T-helper 17 cell (primary cell): ENCODE measurements around the gene MEP1B. TPM values are rescaled to one million over a fixed set of nuclear protein-coding genes. Genes with fewer than 3 reads are reported as not detected.

Experiments used
- ATAC-seq: fragments of 150-1000 bp; cut with Tn5 transposase; 2 replicates; pipeline ENCODE4 v1.10.0; 2021; ENCODE audit warnings: mild to moderate bottlenecking, moderate library complexity
- DNase-seq, 3 donors: peaks; one replicate each; pipeline versions ENCODE4 v3.0.0 to v3.0.0-alpha.2; 2020 to 2021
- H3K9me3 ChIP-seq: one replicate; pipeline ENCODE4 v1.7.0; 2013; ENCODE audit warnings: low read length, mild to moderate bottlenecking; ENCODE audit not compliant: control insufficient read depth, poor library complexity, severe bottlenecking
- H3K27ac Mint-ChIP-seq: one replicate; pipeline ENCODE4 v1.8.0; 2022; ENCODE audit warnings: mild to moderate bottlenecking, moderate library complexity, mixed read lengths
- H3K27me3 Mint-ChIP-seq: one replicate; pipeline ENCODE4 v1.8.0; 2022; ENCODE audit warnings: mixed read lengths
- H3K36me3 Mint-ChIP-seq: one replicate; pipeline ENCODE4 v1.8.0; 2022; ENCODE audit warnings: low read depth, mixed read lengths
- H3K4me1 Mint-ChIP-seq: one replicate; pipeline ENCODE4 v1.8.0; 2022; ENCODE audit warnings: mild to moderate bottlenecking, mixed read lengths
- H3K4me3 Mint-ChIP-seq: one replicate; pipeline ENCODE4 v1.8.0; 2022; ENCODE audit warnings: mild to moderate bottlenecking, moderate library complexity, mixed read lengths
- total RNA-seq, 4 donors: library from RNA in 2 of 4; stranded (reverse) in 2 of 4; gene quantifications; one replicate each; pipeline ENCODE4 v1.2.3 and lab custom pipeline; 2022 to 2026

The MEP1B gene
- total RNA-seq, 2 donors from 2014 or later: 0.29 TPM; not detected in 1

DNA sequence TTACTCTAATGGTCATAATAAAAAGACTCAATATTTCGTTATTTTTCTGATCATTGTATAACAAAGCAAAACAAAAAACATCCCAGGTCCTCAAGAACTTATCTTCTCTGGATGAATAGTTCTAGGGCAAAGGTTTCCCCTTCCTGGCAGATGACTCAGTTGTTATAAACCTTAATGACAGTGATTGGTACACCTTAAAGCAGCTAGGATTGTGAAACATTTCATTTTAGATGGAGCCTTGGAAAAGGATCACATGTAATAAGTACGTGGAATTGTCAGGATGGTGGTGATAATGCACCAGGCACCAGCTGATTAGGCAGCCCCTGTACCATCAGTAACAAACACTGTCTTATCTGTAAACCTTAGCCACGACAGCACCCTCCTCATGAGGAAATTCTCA, 47.2 kb downstream of the MEP1B start:
- Mint-ChIP-seq H3K4me3 (no peak overlapping the region), H3K27ac (no peak overlapping the region), H3K27me3 (peaks cover 33% of the 10 kb centered on the region), H3K4me1 (no peaks in the 10 kb centered on the region), H3K36me3 (no peaks in the 10 kb centered on the region)
- DNase-seq (no peak), ATAC-seq (no peak)
- no peaks in the 10 kb centered on the region for H3K9me3 ChIP-seq

DNA sequence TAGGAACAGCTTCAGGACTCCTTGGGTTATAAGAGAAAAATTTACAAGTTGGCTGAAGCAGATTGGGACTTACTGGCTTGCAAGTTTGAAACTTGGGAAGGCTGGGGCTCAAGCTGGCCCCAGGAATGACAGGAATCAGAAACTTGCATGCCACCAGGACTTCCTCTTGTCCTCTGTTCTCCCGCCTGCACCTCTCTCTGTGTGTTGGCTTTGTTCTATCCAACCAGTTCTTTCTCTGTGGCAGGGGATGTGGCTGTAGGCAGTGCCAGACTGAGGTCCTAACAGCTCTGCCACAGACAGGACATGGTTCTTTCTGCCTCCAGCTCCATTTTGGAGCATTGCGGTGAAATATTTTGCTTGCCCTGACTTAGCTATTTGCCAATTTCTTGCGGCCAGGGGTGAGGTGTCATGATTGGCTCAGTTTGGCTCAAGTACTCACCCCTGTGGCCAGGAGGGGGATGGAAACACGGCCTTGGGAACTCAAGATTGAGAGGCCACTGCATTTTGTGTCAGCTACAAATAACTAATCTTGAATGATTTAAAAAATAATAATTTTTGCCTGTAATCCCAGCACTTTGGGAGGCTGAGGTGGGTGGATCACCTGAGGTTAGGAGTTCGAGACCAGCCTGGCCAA, 48.9 kb downstream of the MEP1B start:
- no peak for ATAC-seq
- Mint-ChIP-seq H3K27me3 (peaks cover 40% of the 10 kb centered on the region), H3K36me3 (no peaks in the 10 kb centered on the region), H3K4me1 (no peaks in the 10 kb centered on the region), H3K4me3 (no peak overlapping the region), H3K27ac (no peak overlapping the region)
- no peaks in the 10 kb centered on the region for H3K9me3 ChIP-seq
- no peak for DNase-seq

DNA sequence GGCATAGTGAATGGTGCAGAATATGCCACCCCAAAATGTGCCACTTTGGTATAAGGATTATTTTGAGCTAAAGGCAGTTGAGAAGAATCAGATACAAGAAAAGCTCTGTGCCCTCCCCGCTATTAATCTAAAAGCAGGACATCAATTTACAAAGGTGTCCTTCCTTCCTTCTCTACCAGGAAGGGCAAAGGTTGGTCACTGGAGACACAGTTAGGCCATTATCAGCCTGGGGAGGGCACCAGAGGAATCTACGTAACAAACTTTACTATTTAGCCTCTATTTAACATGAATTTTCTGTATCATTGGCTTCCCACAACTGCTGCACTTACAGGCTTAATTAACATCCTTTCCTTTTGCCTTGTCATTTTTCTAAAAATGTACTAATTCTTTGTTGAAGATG, 52.6 kb downstream of the MEP1B start:
- no peak for DNase-seq
- Mint-ChIP-seq H3K36me3 (no peaks in the 10 kb centered on the region), H3K4me1 (no peaks in the 10 kb centered on the region), H3K27me3 (peaks cover 33% of the 10 kb centered on the region), H3K4me3 (no peak overlapping the region), H3K27ac (no peak overlapping the region)
- H3K9me3 ChIP-seq: no peaks in the 10 kb centered on the region
- no peak for ATAC-seq

DNA sequence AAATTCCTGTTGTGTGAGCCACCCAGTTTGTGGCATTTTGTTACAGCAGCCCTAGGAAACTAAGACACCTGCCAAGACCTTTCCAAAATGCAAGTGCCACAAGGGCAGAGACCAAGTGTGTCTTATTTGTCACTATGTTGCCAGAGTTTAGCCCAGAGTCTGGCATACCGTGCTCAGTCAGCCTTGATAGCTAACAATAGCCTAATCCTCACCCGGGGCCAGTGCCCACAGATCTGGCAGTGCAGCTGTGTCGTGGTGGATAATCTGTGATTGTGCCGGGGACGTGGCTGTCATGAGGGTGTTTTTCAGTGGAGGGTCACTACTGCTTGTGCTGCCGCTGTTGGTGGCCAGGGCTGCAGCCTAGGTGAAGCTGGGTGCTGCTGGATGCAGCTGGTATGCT, 53.5 kb downstream of the MEP1B start:
- Mint-ChIP-seq H3K4me3 (no peak overlapping the region), H3K36me3 (no peaks in the 10 kb centered on the region), H3K27ac (no peak overlapping the region), H3K27me3 (peaks cover 33% of the 10 kb centered on the region), H3K4me1 (peaks cover 3% of the 10 kb centered on the region)
- DNase-seq (no peak), ATAC-seq (no peak)
- no peaks in the 10 kb centered on the region for H3K9me3 ChIP-seq

DNA sequence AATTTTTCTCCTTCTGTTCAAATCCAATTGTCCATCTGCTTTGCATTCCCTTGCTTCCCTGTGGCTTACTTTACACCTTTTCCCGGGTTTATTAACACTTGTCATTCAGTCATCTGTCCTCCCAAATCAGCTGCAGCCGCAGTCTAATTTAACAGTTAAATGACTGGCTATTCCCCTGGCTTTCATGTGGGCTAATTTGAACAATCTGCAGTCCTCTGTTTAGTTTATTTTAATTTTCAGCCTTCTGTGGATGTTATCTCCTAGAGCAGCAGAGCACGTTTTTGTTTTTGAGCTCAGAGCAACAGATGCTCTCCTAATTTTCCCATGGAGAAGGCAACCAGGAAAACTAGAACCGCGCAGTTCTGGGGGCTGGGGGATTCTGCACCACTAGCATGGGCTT, 55.0 kb downstream of the MEP1B start:
- ATAC-seq: no peak
- Mint-ChIP-seq H3K27ac (no peak overlapping the region), H3K36me3 (no peaks in the 10 kb centered on the region), H3K27me3 (peaks cover 40% of the 10 kb centered on the region), H3K4me1 (peaks cover 3% of the 10 kb centered on the region), H3K4me3 (no peak overlapping the region)
- H3K9me3 ChIP-seq: no peaks in the 10 kb centered on the region
- no peak for DNase-seq

DNA sequence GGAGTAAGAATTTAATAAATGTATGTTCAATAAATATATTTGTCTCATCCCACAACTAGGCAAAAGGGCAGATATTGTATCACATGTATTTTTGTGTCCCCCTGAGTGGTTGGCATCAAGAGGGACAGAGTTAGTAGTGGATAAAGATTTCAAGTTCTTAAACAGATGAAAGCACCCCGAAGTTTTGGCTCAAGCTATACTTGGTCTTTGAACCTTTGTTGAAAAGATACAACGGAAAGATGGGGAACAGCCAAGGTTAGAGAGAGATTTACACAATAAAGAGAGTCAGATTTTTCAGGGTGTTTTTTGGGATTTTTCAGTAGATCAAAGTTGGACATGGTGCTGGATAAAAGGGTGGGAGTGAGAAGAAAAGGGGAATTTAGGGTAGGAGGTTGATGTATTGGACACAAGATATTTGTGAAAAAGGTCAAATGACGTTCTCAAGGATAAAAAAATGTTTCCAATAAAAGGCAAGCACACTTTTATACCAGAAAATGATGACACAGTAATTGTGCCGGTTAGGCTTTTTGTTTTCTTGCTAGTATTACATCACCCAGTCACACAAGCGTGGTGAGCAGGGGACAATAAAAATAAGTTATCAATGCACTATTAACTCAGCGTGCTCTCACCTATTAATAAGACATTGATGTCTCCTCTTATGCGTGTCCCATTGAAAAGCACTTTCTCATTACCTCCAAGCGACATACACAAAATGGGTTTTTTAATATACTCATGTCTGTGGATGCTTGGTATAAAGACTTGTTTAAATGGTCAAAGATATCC, 59.5 kb downstream of the MEP1B start:
- Mint-ChIP-seq H3K36me3 (no peaks in the 10 kb centered on the region), H3K4me1 (peaks cover 3% of the 10 kb centered on the region)
- no peak for ATAC-seq

DNA sequence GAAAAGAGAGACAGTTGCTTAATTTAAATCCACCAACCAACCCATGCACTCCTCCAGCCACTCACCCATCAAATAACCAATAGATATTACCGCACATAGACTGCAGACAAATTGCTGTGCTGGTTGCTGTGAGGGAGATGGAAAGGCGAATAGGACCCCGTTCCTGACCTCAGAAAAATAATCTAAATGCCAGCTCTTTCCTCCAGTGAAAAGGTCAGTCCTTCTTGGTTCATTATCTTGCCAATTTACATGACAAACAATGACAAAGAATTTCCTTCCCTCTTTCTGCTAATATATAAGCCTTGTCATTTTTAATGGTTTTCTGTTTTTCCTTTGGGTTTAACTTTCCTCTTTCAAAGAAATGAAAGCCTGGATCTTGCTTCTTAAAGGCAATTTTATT, 61.6 kb downstream of the MEP1B start:
- Mint-ChIP-seq H3K4me3 (no peak overlapping the region), H3K36me3 (no peaks in the 10 kb centered on the region), H3K27ac (no peak overlapping the region), H3K4me1 (peaks cover 3% of the 10 kb centered on the region), H3K27me3 (peaks cover 65% of the 10 kb centered on the region)
- ATAC-seq (no peak), DNase-seq (no peak)
- H3K9me3 ChIP-seq: no peaks in the 10 kb centered on the region

More for the DNA sequence above, 59.5 kb downstream of the MEP1B start:
- no peaks in the 10 kb centered on the region for H3K9me3 ChIP-seq
- no peak overlapping the region for H3K27ac Mint-ChIP-seq
- no peak overlapping the region for H3K4me3 Mint-ChIP-seq
- no peak for DNase-seq
- peaks cover 58% of the 10 kb centered on the region for H3K27me3 Mint-ChIP-seq

DNA sequence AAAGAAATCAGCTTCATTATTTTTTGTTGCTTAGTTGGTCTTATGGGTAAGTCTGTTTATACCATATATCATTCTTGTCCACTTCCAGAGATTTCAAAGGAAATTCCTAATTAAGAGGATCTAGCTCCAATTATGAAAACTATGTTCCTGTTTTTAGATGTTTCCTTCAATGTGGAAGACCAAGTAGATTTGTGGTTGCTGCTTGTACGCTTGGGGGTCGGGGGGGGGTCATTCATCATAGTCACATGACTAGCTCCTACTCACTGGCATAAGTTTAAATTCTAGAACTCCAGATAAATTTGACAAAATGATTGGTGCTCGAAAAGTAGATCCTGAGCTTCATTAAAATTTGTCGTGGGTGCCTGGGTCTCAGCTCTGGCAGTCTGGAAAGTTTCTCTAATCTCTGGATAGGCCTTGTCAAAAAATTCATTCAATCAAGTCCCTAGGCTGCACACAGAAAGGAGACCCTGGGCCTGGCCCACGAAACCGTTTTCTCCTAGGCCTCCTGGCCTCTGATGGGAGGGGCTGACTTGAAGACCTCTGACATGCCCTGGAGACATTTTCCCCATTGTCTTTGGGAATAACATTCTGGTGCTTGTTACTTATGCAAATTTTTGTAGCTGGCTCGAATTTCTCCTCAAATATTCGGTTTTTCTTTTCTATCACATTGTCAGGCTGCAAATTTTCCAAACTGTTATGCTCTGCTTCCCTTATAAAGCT, 62.5 kb downstream of the MEP1B start:
- Mint-ChIP-seq H3K27ac (no peak overlapping the region), H3K4me3 (no peak overlapping the region), H3K27me3 (peaks cover 70% of the 10 kb centered on the region), H3K4me1 (peaks cover 3% of the 10 kb centered on the region), H3K36me3 (no peaks in the 10 kb centered on the region)
- no peak for DNase-seq
- no peak for ATAC-seq
- no peaks in the 10 kb centered on the region for H3K9me3 ChIP-seq

DNA sequence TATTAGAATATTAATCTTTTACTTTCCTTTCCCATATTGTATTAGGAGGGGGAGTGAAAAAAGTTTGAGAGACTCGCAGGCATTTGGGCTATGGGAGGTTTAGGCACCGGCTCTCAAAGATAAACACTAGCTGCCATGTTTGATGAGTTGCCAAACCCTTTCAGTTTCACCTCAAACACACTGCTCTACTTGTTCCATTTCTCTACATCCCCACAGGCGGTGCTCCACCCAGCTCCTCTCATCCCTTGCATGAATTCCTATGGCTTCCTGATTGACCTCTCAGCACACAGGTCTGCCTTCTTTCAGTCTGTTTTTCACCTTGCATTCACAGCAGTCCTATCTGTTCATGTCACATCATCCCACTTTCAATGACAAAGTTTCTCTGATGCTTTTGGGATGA, 65.7 kb downstream of the MEP1B start:
- Mint-ChIP-seq H3K4me1 (peaks cover 3% of the 10 kb centered on the region), H3K27ac (no peak overlapping the region), H3K4me3 (no peak overlapping the region), H3K36me3 (no peaks in the 10 kb centered on the region), H3K27me3 (peaks cover 54% of the 10 kb centered on the region)
- no peaks in the 10 kb centered on the region for H3K9me3 ChIP-seq
- ATAC-seq (no peak), DNase-seq (no peak)

DNA sequence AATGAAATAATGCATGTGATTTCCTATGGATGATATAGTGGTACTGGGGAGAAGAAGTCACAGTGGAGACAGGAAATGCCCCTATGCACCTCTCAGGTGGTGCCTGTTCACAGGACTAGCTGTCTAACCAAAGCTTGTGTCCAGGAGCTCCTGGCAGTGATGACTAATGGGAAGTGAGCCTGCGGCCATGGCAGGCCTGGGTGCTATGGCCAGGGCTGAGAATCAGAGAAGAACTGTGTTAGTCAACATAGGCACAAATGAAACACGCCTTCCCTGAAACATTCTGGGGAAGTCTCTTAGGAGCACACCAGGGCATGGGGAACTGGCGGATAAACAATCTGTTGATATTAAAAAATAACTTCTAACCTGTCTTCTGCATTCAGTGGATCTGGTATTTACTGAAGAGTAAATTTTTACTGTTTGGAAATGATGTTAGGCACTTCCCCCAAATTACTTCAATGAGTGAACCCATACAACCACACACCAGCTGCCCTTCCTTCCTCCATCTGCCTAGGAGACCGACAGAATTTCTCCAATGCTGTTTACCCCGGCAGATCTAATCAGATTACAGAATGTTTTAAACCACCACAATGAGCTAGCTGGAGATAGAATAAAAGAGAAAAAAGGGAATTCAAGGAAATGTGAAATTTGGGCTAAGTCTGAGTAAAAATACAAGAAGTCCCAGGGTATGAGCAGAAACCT, 67.4 kb downstream of the MEP1B start:
- no peak for ATAC-seq
- Mint-ChIP-seq H3K36me3 (no peaks in the 10 kb centered on the region), H3K4me3 (no peak overlapping the region), H3K27me3 (peaks cover 53% of the 10 kb centered on the region), H3K27ac (no peak overlapping the region), H3K4me1 (peaks cover 3% of the 10 kb centered on the region)
- H3K9me3 ChIP-seq: no peaks in the 10 kb centered on the region
- no peak for DNase-seq

DNA sequence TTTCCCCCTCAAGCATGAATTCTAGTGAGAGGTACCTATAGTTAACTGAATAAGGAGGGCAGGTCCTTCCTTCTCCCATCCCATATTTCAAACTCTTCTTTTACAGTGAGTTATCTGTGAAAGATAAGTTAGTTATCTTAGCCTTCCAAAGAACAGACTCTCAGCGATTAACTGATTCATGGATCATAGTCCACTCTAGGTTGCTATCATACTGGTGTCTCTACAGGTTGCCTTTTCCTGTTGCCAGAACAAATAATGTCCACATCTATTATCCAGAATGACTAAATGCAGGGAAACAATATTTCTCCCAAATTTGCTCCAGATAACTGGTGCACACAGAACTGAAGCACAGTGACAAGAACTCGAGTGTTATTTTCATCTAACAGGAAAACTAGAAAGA, 68.3 kb downstream of the MEP1B start:
- Mint-ChIP-seq H3K4me3 (no peak overlapping the region), H3K27ac (no peak overlapping the region), H3K27me3 (peaks cover 54% of the 10 kb centered on the region), H3K4me1 (peaks cover 3% of the 10 kb centered on the region), H3K36me3 (no peaks in the 10 kb centered on the region)
- no peak for DNase-seq
- H3K9me3 ChIP-seq: no peaks in the 10 kb centered on the region
- no peak for ATAC-seq

DNA sequence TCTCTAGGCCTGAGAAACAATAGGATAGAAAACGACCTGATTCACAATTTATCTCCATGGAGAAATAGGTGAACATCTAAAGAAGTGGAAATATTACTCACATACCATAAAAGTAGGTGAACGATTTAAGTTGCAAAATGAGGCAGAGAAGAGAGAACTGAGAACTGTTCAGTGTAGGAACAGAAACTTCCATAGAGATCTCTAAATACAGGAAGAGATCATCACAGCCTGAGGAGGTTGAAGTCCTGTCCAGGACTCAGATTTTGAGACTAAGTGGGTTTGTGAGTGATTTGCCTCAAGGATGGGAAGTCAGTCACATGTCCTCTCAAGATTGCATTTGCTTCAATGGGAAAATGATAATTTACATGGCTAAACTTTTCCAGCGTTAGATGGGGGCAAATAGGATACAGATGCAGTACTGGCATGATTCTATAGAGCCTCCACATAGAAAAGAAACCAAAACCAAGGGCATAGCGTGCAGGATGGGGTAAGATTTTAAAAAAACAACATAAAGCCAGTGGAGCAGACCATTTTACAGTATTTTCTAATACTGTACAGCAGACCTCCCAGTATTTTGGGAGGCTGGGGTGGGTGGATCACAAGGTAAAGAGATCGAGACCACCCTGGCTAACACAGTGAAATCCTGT, 68.8 kb downstream of the MEP1B start:
- H3K4me1 Mint-ChIP-seq: peaks cover 3% of the 10 kb centered on the region
- peaks cover 55% of the 10 kb centered on the region for H3K27me3 Mint-ChIP-seq
- no peak overlapping the region for H3K27ac Mint-ChIP-seq
- no peak for DNase-seq
- H3K4me3 Mint-ChIP-seq: no peak overlapping the region
- H3K36me3 Mint-ChIP-seq: no peaks in the 10 kb centered on the region
- no peak for ATAC-seq
- no peaks in the 10 kb centered on the region for H3K9me3 ChIP-seq

DNA sequence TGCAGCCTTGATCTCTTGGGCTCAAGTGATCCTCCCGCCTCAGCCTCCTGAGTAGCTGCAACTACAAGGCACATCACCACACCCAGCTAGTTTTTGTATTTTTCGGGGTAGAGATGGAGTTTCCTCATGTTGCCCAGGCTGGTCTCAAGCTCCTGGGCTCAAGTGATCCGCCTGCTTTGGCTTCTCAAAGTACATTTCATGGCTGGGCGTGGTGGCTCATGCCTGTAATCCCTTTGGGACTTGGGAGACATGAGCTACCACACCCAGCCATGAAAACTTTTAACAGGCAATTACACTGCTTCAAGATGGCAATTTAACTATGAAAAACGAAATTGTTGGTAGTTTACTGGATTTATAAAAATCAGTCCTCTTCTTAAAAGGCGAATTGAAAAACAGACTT, 69.7 kb downstream of the MEP1B start:
- ATAC-seq: no peak
- no peak overlapping the region for H3K4me3 Mint-ChIP-seq
- no peaks in the 10 kb centered on the region for H3K9me3 ChIP-seq
- H3K27me3 Mint-ChIP-seq: peaks cover 58% of the 10 kb centered on the region
- peaks cover 3% of the 10 kb centered on the region for H3K4me1 Mint-ChIP-seq
- DNase-seq: no peak
- H3K27ac Mint-ChIP-seq: no peak overlapping the region
- no peaks in the 10 kb centered on the region for H3K36me3 Mint-ChIP-seq
